ENCODE measurements around the gene ERCC6.

Gene ERCC6

GRCh38 chr10:49564461-49565009 lies 25.6 kb upstream of the ERCC6 start:
- Histone ChIP-seq H3K27me3 (ENCODE audit: insufficient read depth, low read length) (peaks cover 7% of the 10 kb centered on the region), H3K4me1 (ENCODE audit: insufficient read depth, low read length) (no peaks in the 10 kb centered on the region), H2AFZ (ENCODE audit: low read depth, low read length) (no peak overlapping the region), H3K36me3 (ENCODE audit: insufficient read depth, low read length) (no peaks in the 10 kb centered on the region), H3K4me3 (ENCODE audit: low read length) (no peak overlapping the region), H3K9me3 (ENCODE audit: low read length) (no peaks in the 10 kb centered on the region)

GRCh38 chr10:49562893-49563292 lies 24.0 kb upstream of the ERCC6 start:
- Histone ChIP-seq H2AFZ (ENCODE audit: low read depth, low read length) (no peak overlapping the region), H3K4me1 (ENCODE audit: insufficient read depth, low read length) (no peaks in the 10 kb centered on the region), H3K9me3 (ENCODE audit: low read length) (no peaks in the 10 kb centered on the region), H3K27me3 (ENCODE audit: insufficient read depth, low read length) (peaks cover 12% of the 10 kb centered on the region), H3K36me3 (ENCODE audit: insufficient read depth, low read length) (no peaks in the 10 kb centered on the region), H3K4me3 (ENCODE audit: low read length) (no peak overlapping the region)

- Histone ChIP-seq H3K27me3 (ENCODE audit: insufficient read depth, low read length) (peaks cover 12% of the 10 kb centered on the region), H3K9me3 (ENCODE audit: low read length) (no peaks in the 10 kb centered on the region), H3K4me3 (ENCODE audit: low read length) (no peak overlapping the region), H3K4me1 (ENCODE audit: insufficient read depth, low read length) (peaks cover 4% of the 10 kb centered on the region), H3K36me3 (ENCODE audit: insufficient read depth, low read length) (no peaks in the 10 kb centered on the region), H2AFZ (ENCODE audit: low read depth, low read length) (no peak overlapping the region)
These were observed 21.6 kb upstream of the ERCC6 start for GRCh38 chr10:49560526-49560925.

GRCh38 chr10:49559476-49559875 lies 20.6 kb upstream of the ERCC6 start:
- Histone ChIP-seq H3K4me3 (ENCODE audit: low read length) (no peak overlapping the region), H3K4me1 (ENCODE audit: insufficient read depth, low read length) (peaks cover 4% of the 10 kb centered on the region), H2AFZ (ENCODE audit: low read depth, low read length) (no peak overlapping the region), H3K9me3 (ENCODE audit: low read length) (no peaks in the 10 kb centered on the region), H3K27me3 (ENCODE audit: insufficient read depth, low read length) (peaks cover 12% of the 10 kb centered on the region), H3K36me3 (ENCODE audit: insufficient read depth, low read length) (no peaks in the 10 kb centered on the region)

GRCh38 chr10:49558190-49558589 lies 19.3 kb upstream of the ERCC6 start:
- H3K4me1 ChIP-seq (ENCODE audit: insufficient read depth, low read length) = peaks cover 4% of the 10 kb centered on the region
- H3K27me3 ChIP-seq (ENCODE audit: insufficient read depth, low read length) = peaks cover 12% of the 10 kb centered on the region
- no peak overlapping the region for H3K4me3 ChIP-seq (ENCODE audit: low read length)
- H3K9me3 ChIP-seq (ENCODE audit: low read length) = no peaks in the 10 kb centered on the region
- H2AFZ ChIP-seq (ENCODE audit: low read depth, low read length) = no peak overlapping the region
- no peaks in the 10 kb centered on the region for H3K36me3 ChIP-seq (ENCODE audit: insufficient read depth, low read length)

GRCh38 chr10:49557681-49558080 lies 18.8 kb upstream of the ERCC6 start:
- no peaks in the 10 kb centered on the region for H3K9me3 ChIP-seq (ENCODE audit: low read length)
- H3K27me3 ChIP-seq (ENCODE audit: insufficient read depth, low read length) = peaks cover 12% of the 10 kb centered on the region
- H3K4me3 ChIP-seq (ENCODE audit: low read length) = no peak overlapping the region
- peaks cover 4% of the 10 kb centered on the region for H3K4me1 ChIP-seq (ENCODE audit: insufficient read depth, low read length)
- H3K36me3 ChIP-seq (ENCODE audit: insufficient read depth, low read length) = no peaks in the 10 kb centered on the region
- no peak overlapping the region for H2AFZ ChIP-seq (ENCODE audit: low read depth, low read length)

GRCh38 chr10:49556723-49557122 lies 17.8 kb upstream of the ERCC6 start:
- H3K36me3 ChIP-seq (ENCODE audit: insufficient read depth, low read length) = no peaks in the 10 kb centered on the region
- H3K4me3 ChIP-seq (ENCODE audit: low read length) = no peak overlapping the region
- H3K4me1 ChIP-seq (ENCODE audit: insufficient read depth, low read length) = peaks cover 4% of the 10 kb centered on the region
- peaks cover 12% of the 10 kb centered on the region for H3K27me3 ChIP-seq (ENCODE audit: insufficient read depth, low read length)
- no peak overlapping the region for H2AFZ ChIP-seq (ENCODE audit: low read depth, low read length)
- no peaks in the 10 kb centered on the region for H3K9me3 ChIP-seq (ENCODE audit: low read length)

GRCh38 chr10:49552277-49552676 lies 13.4 kb upstream of the ERCC6 start:
- Histone ChIP-seq H3K4me3 (ENCODE audit: low read length) (no peak overlapping the region), H2AFZ (ENCODE audit: low read depth, low read length) (no peak overlapping the region), H3K36me3 (ENCODE audit: insufficient read depth, low read length) (no peaks in the 10 kb centered on the region), H3K27me3 (ENCODE audit: insufficient read depth, low read length) (no peaks in the 10 kb centered on the region), H3K4me1 (ENCODE audit: insufficient read depth, low read length) (peaks cover 7% of the 10 kb centered on the region), H3K9me3 (ENCODE audit: low read length) (no peaks in the 10 kb centered on the region)

- Histone ChIP-seq H2AFZ (ENCODE audit: low read depth, low read length) (no peak overlapping the region), H3K4me1 (ENCODE audit: insufficient read depth, low read length) (peaks cover 3% of the 10 kb centered on the region), H3K9me3 (ENCODE audit: low read length) (no peaks in the 10 kb centered on the region), H3K27me3 (ENCODE audit: insufficient read depth, low read length) (no peaks in the 10 kb centered on the region), H3K4me3 (ENCODE audit: low read length) (no peak overlapping the region), H3K36me3 (ENCODE audit: insufficient read depth, low read length) (no peaks in the 10 kb centered on the region)
These were observed 11.6 kb upstream of the ERCC6 start for GRCh38 chr10:49550563-49550962.

- H3K36me3 ChIP-seq (ENCODE audit: insufficient read depth, low read length) = no peaks in the 10 kb centered on the region
- H3K27me3 ChIP-seq (ENCODE audit: insufficient read depth, low read length) = no peaks in the 10 kb centered on the region
- H3K4me3 ChIP-seq (ENCODE audit: low read length) = no peak overlapping the region
- H3K4me1 ChIP-seq (ENCODE audit: insufficient read depth, low read length) = peaks cover 3% of the 10 kb centered on the region
- H3K9me3 ChIP-seq (ENCODE audit: low read length) = no peaks in the 10 kb centered on the region
- H2AFZ ChIP-seq (ENCODE audit: low read depth, low read length) = no peak overlapping the region
These were observed 10.9 kb upstream of the ERCC6 start for GRCh38 chr10:49549640-49550346.

GRCh38 chr10:49543604-49544003 lies 4.7 kb upstream of the ERCC6 start:
- no peak overlapping the region for H2AFZ ChIP-seq (ENCODE audit: low read depth, low read length)

GRCh38 chr10:49542353-49542752 lies 3.4 kb upstream of the ERCC6 start:
- H3K9me3 ChIP-seq (ENCODE audit: low read length) = peaks cover 3% of the 10 kb centered on the region
- H3K36me3 ChIP-seq (ENCODE audit: insufficient read depth, low read length) = no peaks in the 10 kb centered on the region
- H3K4me3 ChIP-seq (ENCODE audit: low read length) = no peak overlapping the region
- no peaks in the 10 kb centered on the region for H3K27me3 ChIP-seq (ENCODE audit: insufficient read depth, low read length)
- peaks cover 12% of the 10 kb centered on the region for H3K4me1 ChIP-seq (ENCODE audit: insufficient read depth, low read length)
- H2AFZ ChIP-seq (ENCODE audit: low read depth, low read length) = no peak overlapping the region

More at GRCh38 chr10:49543604-49544003, 4.7 kb upstream of the ERCC6 start:
- no peaks in the 10 kb centered on the region for H3K36me3 ChIP-seq (ENCODE audit: insufficient read depth, low read length)
- no peaks in the 10 kb centered on the region for H3K27me3 ChIP-seq (ENCODE audit: insufficient read depth, low read length)
- H3K4me3 ChIP-seq (ENCODE audit: low read length) = no peak overlapping the region
- H3K9me3 ChIP-seq (ENCODE audit: low read length) = peaks cover 3% of the 10 kb centered on the region
- H3K4me1 ChIP-seq (ENCODE audit: insufficient read depth, low read length) = peaks cover 4% of the 10 kb centered on the region

GRCh38 chr10:49541762-49542161 lies 2.8 kb upstream of the ERCC6 start:
- Histone ChIP-seq H2AFZ (ENCODE audit: low read depth, low read length) (no peak overlapping the region), H3K4me3 (ENCODE audit: low read length) (no peak overlapping the region), H3K36me3 (ENCODE audit: insufficient read depth, low read length) (no peaks in the 10 kb centered on the region)

More at GRCh38 chr10:49541762-49542161, 2.8 kb upstream of the ERCC6 start:
- peaks cover 3% of the 10 kb centered on the region for H3K9me3 ChIP-seq (ENCODE audit: low read length)
- H3K27me3 ChIP-seq (ENCODE audit: insufficient read depth, low read length) = no peaks in the 10 kb centered on the region
- H3K4me1 ChIP-seq (ENCODE audit: insufficient read depth, low read length) = peaks cover 12% of the 10 kb centered on the region

All from neuron (in vitro differentiated cells).